Spleen (tissue), 7 donors: ENCODE results near the gene PAFAH2.

Experiments used
- CTCF ChIP-seq, 11 experiments: fragments of 200-600 bp in 7 of 11; fragments of 450-650 bp in 4 of 11; sonication (generic) in 4 of 11; IDR thresholded peaks in 8 of 11; conservative IDR thresholded peaks in 3 of 11; 1 replicate in 7 of 11; 2 replicates in 4 of 11; pipeline versions ENCODE4 v1.4.0 to v1.8.0; 2016 to 2021; ENCODE audit warnings: antibody characterized with exemption in 11 of 11, inconsistent platforms in 4 of 11, mild to moderate bottlenecking in 1 of 11
- POLR2AphosphoS5 ChIP-seq, 3 donors: sonication (generic); formaldehyde crosslinking; IDR thresholded peaks; one replicate each; pipeline ENCODE4 v1.5.1; 2017; ENCODE audit warnings: antibody characterized with exemption in 3 of 3
- donor health status: DM: no; HTN: no; CAD: no; lungs with moderate emphysema.
- donor health status: DM: no; HTN: no; CAD: no.
- donor health status: DM: no; HTN: no; CAD: no.

GRCh38 chr1:25999041-25999800 is 1.4 kb upstream of the PAFAH2 start:
- TF ChIP-seq CTCF (IDR thresholded peaks at IDR 0.05 in 8 of 11, conservative IDR thresholded peaks at IDR 0.05 in 3 of 11) (no peak), POLR2AphosphoS5 (IDR thresholded peaks at IDR 0.05) (no peak)
